ENCODE data around the gene VAV3. TPM values are rescaled to one million over a fixed set of nuclear protein-coding genes. Genes with fewer than 3 reads are reported as not detected.

VAV3 gene
- total RNA-seq, 1 experiment from 2014 or later = 10.0 TPM

GRCh38 chr1:107785496-107786202 is 179.3 kb downstream of the VAV3 start:
- POLR2A ChIA-PET = no interaction called here
- no peaks in the 10 kb centered on the region for H3K36me3 Mint-ChIP-seq
- no peaks in the 10 kb centered on the region for H3K9me3 Mint-ChIP-seq
- peaks cover 26% of the 10 kb centered on the region for H3K4me1 Mint-ChIP-seq
- CTCF ChIA-PET = interaction anchor here (13.2 kb wide), 1 partner anchor 339 kb away, joined by 185 read pairs; no protein-coding TSS in a partner anchor
- no peak for ATAC-seq
- H3K27ac Mint-ChIP-seq = no peak overlapping the region
- no peak for DNase-seq (ENCODE audit: low spot score)
- no peaks in the 10 kb centered on the region for H3K27me3 Mint-ChIP-seq (ENCODE audit: low read depth)
- no peak overlapping the region for H3K4me3 Mint-ChIP-seq
- TF ChIP-seq KAT7 (CRISPR knock-in tag; IDR thresholded peaks at IDR 0.05; ENCODE audit: borderline replicate concordance) (no peak), E2F5 (CRISPR knock-in tag; IDR thresholded peaks at IDR 0.05) (no peak), EMX1 (CRISPR knock-in tag; IDR thresholded peaks at IDR 0.05) (no peak), TP53 (CRISPR knock-in tag; IDR thresholded peaks at IDR 0.05) (no peak), USF1 (CRISPR knock-in tag; IDR thresholded peaks at IDR 0.05) (no peak), GRHL2 (CRISPR knock-in tag; IDR thresholded peaks at IDR 0.05; ENCODE audit: insufficient replicate concordance, severe bottlenecking) (no peak), AR (CRISPR knock-in tag; IDR thresholded peaks at IDR 0.05) (no peak), ZNF138 (CRISPR knock-in tag; conservative IDR thresholded peaks at IDR 0.05) (no peak), MAX (CRISPR knock-in tag; IDR thresholded peaks at IDR 0.05) (no peak)

- ChIA-PET POLR2A (interaction anchor here (0.7 to 1.2 kb wide), 4 partner anchors 182 to 343 kb away, joined by 3 read pairs; no protein-coding TSS in a partner anchor), CTCF (interaction anchor here (0.6 to 13.2 kb wide), 32 partner anchors 8 to 546 kb away, joined by 3 to 185 read pairs (median 3); partner anchors contain the start of genes SLC25A24 and VAV3)
- H3K27me3 Mint-ChIP-seq (ENCODE audit: low read depth) = no peaks in the 10 kb centered on the region
- no peaks in the 10 kb centered on the region for H3K9me3 Mint-ChIP-seq
- H3K4me1 Mint-ChIP-seq = peaks cover 5% of the 10 kb centered on the region; the same call in 1 of the 2 replicates
- no peak overlapping the region for H3K27ac Mint-ChIP-seq
- no peak overlapping the region for H3K4me3 Mint-ChIP-seq
- TF ChIP-seq CTCF (IDR thresholded peaks at IDR 0.05) (peak; percentile 68), ZNF317 (CRISPR knock-in tag; IDR thresholded peaks at IDR 0.05; ENCODE audit: borderline replicate concordance, low read depth) (no peak)
- ATAC-seq = no peak; the same call in 1 of the 2 replicates
- DNase-seq (ENCODE audit: low spot score) = no peak
- no peaks in the 10 kb centered on the region for H3K36me3 Mint-ChIP-seq
Observed at GRCh38 chr1:107782217-107782845, 182.6 kb downstream of the VAV3 start.

GRCh38 chr1:107781245-107781644 is 183.7 kb downstream of the VAV3 start:
- no peak for DNase-seq (ENCODE audit: low spot score)
- Mint-ChIP-seq H3K27ac (no peak overlapping the region), H3K36me3 (no peaks in the 10 kb centered on the region), H3K4me3 (no peak overlapping the region), H3K4me1 (0 out of 2 replicates have a peak, but pooled peaks cover 5% of the 10 kb centered on the region), H3K9me3 (no peaks in the 10 kb centered on the region), H3K27me3 (ENCODE audit: low read depth) (no peaks in the 10 kb centered on the region)
- ChIA-PET CTCF (interaction anchor here (1.1 to 13.2 kb wide), 5 partner anchors 24 to 344 kb away, joined by 3 to 185 read pairs (median 4); partner anchors contain the start of gene VAV3), POLR2A (interaction anchor here (1.2 kb wide), 1 partner anchor 183 kb away, joined by 3 read pairs; no protein-coding TSS in a partner anchor)
- ATAC-seq = no peak
- TF ChIP-seq ZBTB21 (CRISPR knock-in tag; IDR thresholded peaks at IDR 0.05; ENCODE audit: borderline replicate concordance) (no peak), GABPB1 (CRISPR knock-in tag; IDR thresholded peaks at IDR 0.05) (no peak), CREB1 (CRISPR knock-in tag; IDR thresholded peaks at IDR 0.05) (no peak), CTCF (IDR thresholded peaks at IDR 0.05) (no peak), NFYB (CRISPR knock-in tag; conservative IDR thresholded peaks at IDR 0.05; ENCODE audit: low read depth) (no peak), ATF1 (CRISPR knock-in tag; IDR thresholded peaks at IDR 0.05) (no peak), USF1 (CRISPR knock-in tag; IDR thresholded peaks at IDR 0.05) (no peak), PREB (CRISPR knock-in tag; IDR thresholded peaks at IDR 0.05; ENCODE audit: borderline replicate concordance) (no peak), ZNF232 (CRISPR knock-in tag; IDR thresholded peaks at IDR 0.05) (no peak)

Data from WTC11 (cell line).